GM19193 (cell line): ENCODE data around the gene MDP1.

Experiments used
- POLR2A ChIP-seq: IDR thresholded peaks from 4 replicates; pipeline ENCODE4 v1.6.1; 2011; ENCODE audit not compliant: insufficient read depth, insufficient read length; ENCODE audit errors: extremely low read depth

Gene MDP1

GRCh38 chr14:24224618-24225071 lies 8.8 kb upstream of the MDP1 start:
- TF ChIP-seq POLR2A, result no peak

- no peak for TF ChIP-seq POLR2A
These were observed 3.7 kb upstream of the MDP1 start for GRCh38 chr14:24219521-24219920.

DNA sequence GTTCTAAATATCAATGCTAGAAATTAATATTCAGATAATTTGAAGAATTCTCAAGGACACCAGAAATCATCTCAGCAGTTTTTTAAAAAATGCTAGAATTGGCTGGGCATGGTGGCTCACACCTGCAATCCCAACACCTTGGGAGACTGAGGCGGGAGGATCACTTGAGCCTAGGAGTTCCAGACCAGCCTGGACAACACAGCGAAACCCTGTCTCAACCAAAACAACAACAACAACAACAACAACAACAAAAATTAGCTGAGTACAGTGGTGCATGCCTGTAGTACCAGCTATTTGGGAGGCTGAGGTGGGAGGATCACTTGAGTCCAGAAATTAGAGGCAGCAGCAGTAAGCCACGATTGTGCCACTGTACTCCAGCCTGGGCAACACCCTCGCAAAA lies 3.2 kb upstream of the MDP1 start:
- TF ChIP-seq POLR2A, result no peak

GRCh38 chr14:24216345-24216699 lies 456 bp upstream of the MDP1 start:
- TF ChIP-seq POLR2A, result no peak

DNA sequence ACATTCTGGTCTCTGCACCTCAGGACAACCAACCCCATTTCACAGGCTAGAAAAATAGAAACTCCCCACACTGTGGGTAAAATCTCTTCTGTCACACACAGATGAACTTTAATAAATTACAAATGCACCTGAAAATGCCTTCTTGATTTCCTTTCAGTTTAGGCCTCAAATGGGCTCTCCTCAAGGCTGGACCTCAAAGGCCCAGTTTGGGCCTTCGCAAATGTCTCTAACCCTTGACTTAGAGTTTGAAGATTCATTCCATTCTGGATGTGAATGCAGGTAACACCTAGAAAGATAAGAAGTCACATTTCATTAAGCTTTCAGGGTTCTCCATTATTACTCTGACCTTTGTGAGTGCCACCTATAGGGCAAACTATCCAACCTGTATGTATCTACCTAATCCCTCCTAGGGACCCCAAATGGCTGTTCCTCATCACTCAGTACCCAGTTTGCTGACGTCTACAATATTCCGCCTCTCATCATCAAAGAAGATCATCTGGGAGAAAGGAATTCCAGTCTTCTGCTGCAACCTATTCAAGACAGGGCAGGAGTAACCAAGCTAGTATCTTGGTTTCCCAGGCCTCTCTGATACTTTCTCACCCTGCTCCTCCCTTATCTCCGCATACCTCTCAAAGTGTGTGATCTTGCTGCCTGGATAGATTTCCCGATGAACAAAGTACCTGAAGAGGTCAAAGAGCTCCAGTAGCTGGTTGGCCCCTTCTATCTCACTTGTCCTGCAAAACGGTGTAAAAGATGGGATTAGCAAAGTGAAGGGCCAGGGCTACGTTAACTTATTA lies 1.8 kb downstream of the MDP1 start:
- no peak for TF ChIP-seq POLR2A

DNA sequence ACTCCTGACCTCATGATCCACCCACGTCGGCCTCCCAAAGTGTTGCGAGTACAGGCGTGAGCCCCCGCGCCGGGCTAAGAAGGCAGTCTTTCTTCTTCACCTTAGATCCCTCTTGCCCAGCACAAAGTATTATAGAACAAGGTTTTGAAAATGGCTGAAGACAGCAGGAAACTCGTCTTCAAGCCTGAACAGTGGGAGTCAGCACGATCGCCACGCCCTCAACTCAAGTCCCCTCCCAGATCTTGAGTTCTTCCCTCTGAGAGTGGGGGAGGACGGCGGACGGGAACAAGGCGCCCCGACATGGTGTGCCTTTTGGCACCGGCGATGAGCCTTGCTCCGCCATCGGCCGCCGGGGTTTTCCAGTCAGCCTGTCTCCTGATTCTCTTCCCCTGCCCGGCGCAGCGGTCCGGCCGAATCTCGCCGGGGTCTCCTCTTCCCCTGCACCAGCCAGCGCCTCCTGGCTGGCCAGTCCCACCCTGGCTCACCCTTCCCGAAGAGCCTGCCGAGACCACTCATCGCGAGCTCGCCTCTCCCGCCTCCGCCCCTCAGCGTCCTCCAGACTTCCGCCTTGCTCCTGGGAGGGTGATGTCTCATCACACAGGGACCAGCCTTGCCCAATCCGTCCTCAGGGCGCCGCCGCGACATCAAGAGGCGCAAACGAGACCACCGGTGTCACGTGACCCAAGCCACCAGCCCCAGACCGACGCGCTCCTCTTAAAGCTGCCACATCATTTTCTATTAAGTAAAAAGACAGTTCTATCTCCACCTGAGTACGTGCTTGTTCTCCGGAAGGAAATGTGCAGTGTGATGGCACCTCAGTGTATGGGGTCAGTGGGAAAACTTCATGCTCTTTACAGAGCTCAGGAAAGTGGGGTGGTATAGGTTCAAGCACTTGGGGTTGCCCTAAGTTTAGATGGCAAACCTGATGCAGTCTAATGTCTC lies 2.7 kb downstream of the MDP1 start, which contains the start of gene CHMP4A:
TSS of gene CHMP4A (minus strand) at position 565 of the 942 bp plus-strand sequence. CDS start at position 516, 49 bp downstream.
- peak; percentile 94 for TF ChIP-seq POLR2A

GRCh38 chr14:24211311-24211710 lies 4.6 kb downstream of the MDP1 start:
- TF ChIP-seq POLR2A, result no peak

GRCh38 chr14:24207625-24208024 lies 8.2 kb downstream of the MDP1 start:
- TF ChIP-seq POLR2A, result no peak

- no peak for TF ChIP-seq POLR2A
These were observed 8.7 kb downstream of the MDP1 start for GRCh38 chr14:24207104-24207551.

DNA sequence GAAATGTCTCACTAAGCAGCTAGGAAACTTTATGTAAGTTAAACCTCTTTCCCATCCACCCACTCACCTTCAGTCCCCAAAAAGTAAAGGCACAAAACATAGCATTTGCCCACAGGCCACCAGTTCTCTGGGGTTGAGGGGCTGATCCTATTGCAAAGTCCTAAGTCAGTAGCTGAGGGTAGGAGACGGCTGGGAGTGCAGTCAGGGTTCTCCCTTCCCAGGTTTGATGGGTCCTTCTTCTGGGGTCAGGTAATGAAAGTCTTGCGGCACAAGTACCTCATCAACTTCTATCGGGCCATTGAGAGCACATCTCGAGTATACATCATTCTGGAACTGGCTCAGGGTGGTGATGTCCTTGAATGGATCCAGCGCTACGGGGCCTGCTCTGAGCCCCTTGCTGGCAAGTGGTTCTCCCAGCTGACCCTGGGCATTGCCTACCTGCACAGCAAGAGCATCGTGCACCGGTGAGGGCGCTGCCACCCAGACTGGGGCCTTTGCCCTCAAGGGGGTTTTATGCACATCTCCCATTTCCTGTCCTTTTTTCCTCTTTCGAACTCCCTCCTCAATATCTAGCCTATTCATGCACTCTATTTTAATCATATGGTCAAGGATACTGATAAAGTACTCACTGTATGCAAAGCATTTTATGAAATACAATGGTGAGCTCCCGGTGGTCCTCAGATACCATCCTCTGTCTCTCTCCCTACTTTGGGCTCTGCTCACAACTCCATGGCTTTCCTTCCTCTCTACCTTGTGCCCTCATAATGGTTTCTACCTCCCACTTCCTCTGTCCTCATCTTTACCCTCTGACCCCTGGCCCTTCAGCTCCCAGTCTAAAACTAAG lies 9.4 kb downstream of the MDP1 start:
- TF ChIP-seq POLR2A, result no peak

GRCh38 chr14:24204163-24205146 lies 11.4 kb downstream of the MDP1 start:
- TF ChIP-seq POLR2A, result no peak

DNA sequence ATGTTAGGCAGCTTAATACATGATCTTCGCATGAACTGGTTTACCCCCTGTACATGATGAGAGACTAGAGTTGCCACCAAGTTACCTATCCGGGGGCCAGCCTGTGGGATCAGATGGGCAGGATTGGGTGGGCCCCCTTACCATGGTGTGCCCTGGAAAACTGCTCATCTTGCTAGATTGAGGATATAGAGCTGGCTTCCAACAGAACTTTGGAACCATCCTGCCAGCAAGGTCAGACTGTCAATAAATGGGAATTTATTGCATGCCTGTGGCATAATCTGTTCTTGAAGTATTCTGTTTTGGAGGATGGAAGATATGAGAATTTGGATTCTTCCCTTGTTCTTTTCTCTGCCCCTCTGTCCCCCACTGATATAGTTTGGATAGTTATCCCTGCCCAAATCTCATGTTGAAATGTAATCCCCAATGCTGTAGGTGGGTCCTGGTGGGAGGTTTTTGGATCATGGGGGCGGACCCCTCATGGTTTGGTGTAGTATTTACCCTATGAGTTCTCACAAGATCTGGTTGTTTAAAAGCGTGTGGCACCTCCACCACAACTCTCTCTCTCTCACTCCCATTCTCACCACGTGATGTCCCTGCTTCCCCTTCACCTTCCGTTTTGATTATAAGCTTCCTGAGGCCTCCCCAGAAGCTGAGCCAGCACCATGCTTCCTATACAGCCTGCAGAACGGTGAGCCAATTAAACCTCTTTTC lies 16.9 kb downstream of the MDP1 start:
- TF ChIP-seq POLR2A, result no peak

DNA sequence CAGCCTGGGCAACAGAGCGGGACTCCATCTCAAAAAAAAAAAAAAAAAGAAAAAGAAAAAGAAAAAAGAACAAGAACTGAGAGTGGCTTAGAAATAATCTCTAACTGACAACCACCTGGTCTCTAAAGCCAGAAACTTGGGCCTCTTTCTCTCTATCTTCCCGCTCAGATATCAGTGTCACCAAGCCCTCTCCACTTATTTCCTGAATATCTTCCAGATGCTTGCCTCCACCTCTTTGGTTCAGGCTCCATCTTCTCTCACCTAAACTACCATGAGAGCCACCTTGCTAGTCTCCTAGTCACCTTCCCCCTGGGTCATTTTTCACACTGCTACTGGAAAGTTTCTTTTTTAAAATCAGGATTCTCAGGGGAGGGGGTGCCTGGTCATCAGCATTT lies 18.8 kb downstream of the MDP1 start:
- no peak for TF ChIP-seq POLR2A
